ENCODE results near the gene CRISPLD2.

CRISPLD2 gene, protein sequence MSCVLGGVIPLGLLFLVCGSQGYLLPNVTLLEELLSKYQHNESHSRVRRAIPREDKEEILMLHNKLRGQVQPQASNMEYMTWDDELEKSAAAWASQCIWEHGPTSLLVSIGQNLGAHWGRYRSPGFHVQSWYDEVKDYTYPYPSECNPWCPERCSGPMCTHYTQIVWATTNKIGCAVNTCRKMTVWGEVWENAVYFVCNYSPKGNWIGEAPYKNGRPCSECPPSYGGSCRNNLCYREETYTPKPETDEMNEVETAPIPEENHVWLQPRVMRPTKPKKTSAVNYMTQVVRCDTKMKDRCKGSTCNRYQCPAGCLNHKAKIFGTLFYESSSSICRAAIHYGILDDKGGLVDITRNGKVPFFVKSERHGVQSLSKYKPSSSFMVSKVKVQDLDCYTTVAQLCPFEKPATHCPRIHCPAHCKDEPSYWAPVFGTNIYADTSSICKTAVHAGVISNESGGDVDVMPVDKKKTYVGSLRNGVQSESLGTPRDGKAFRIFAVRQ

DNA sequence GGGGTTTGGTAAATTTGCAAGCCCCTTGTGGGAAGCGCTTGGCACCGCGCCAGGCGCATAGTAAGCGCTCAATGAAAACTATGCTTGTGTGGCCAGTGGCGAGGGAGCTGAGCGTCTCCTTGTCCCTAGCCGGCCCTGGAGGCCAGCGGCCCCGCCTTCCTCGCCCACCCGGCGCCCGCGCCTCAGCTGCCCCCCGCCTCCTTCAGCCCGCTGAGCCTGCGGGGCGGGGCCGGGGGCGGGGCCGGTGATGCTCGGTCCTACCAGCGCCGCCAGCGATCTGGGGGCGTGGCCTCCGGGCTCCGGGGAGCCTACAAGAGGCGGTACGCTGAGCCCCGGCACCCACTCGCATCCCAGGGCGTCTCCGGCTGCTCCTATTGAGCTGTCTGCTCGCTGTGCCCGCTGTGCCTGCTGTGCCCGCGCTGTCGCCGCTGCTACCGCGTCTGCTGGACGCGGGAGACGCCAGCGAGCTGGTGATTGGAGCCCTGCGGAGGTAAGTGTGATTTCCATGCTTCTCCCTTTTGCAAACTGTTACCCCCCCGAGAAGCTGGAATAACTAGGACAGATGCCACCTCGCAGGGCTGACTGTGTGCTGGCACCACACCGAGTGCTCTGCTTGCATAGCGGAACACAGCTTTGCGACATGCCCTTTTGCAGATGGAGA lies at the start of gene CRISPLD2:
CRISPLD2 (plus strand) TSS at position 342 of the 661 bp plus-strand sequence. CDS start 18,511 bp downstream, outside the sequence.
- peak; percentile 84 for DNase-seq

DNA sequence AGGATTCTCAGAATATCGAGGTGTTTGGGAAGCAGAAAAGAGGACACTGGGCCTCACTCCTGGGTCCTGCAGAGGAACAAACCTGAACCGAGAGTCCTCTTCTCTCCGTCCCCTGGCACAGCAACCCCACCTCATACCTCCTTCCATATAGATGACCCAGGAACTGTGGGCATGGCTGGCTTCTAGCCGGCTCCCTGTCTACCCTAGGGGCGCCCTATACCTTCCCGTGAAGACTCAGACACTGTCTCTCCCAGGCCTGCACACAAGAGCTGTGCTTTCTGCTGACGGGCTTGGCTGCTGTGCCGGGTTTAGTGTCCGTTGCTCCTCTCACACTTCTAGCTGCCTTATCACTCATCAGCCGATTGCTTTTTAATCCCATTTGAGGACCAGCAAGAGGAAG lies 46.5 kb upstream of the CRISPLD2 start:
- DNase-seq: no peak

DNA sequence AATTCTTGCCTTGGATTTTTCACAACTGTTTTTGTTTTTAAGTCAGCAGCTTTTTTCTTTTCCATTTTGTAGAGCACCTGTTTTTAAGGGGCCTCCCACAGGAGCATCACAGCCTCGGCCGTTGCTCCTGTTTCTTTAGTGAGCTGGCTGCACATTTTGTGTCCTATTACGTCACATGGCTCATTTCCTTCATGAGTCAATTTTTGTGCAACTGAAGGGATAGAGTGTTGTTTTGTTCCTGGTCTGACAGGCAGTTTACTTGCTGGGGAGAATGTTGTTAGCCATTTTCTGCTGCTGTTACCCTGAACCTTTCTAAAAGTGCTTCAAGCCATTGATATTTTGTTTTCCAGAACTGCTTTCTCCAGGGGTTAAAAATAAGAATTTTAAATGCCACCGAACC lies 45.0 kb upstream of the CRISPLD2 start:
- DNase-seq: no peak

DNA sequence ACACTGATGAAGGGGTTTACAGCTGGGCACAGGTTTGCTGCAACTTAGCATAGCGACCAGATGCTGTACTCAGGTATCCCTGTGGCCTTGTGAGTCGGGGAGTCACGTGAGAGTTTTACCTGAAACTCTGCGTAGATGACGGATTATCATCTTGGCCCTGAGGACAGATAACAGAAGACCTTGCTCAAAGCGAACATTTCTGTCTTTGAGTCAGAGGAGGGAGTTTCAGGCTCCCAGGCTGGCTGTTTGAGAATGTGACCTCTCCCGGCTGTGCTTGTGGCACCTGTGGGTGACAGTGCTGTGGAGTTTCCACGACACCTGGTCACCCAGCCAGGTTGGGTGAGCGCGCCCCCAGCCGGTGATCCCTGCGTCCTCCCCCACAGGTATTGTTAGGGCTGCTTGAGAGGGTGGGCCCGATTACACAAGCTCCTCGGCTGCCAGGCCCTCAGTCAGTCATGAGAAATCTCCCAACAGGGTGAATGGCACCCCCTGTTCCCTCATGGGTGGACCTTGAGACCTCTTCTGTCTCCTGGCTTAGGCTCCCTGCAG lies 44.4 kb upstream of the CRISPLD2 start:
- no peak for DNase-seq

DNA sequence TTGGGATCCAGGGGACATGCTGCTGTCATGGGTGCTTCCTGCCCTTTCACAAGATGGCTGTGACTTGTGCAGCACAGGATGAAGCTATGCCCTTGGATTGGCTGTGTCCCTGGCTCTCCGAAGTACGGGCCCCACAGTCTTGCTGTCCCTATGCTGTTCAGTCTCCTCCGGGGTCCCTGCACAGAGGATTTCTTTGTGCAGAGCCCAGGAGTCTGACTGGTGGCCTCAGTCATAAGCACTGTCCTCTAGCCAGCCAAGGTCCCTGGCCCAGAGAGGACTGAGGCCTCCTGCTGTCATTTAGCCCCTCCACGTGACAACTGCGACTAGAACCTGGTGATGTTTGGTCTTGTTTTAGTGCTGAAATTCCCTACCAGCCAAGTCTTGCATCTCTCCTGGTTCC lies 42.4 kb upstream of the CRISPLD2 start:
- no peak for DNase-seq

DNA sequence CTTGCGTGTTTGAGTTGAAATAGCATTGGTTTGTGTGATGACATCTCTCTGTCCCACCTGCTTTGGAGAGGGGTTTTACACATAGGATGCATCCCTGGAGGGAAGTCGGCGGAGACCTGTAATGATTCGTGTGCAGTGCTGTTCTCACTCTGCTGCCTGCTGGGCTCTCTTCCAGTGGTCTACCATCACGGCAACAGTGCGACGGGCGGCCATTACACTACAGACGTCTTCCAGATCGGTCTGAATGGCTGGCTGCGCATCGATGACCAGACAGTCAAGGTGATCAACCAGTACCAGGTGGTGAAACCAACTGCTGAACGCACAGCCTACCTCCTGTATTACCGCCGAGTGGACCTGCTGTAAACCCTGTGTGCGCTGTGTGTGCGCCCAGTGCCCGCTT lies 41.1 kb upstream of the CRISPLD2 start:
- no peak for DNase-seq

DNA sequence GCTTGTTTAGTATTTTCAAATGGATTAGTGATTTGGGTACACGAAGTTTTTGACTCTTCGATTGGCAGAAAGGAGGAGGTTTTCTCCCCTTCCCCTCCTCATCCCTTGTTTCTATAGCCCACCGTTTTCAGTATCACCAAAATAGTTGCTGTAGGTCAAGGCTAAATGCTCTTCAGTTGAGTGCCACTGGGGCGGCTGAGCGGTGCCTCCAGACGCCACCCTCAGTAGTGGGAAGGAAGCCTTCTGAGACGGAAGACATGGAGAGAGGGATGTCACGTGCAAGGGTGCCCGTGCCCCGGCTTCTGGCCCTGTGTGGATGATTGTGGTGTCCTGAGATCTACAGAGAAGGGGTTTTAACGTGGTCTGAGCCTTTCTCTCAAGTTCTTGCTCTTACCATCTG lies 39.7 kb upstream of the CRISPLD2 start:
- DNase-seq: no peak

DNA sequence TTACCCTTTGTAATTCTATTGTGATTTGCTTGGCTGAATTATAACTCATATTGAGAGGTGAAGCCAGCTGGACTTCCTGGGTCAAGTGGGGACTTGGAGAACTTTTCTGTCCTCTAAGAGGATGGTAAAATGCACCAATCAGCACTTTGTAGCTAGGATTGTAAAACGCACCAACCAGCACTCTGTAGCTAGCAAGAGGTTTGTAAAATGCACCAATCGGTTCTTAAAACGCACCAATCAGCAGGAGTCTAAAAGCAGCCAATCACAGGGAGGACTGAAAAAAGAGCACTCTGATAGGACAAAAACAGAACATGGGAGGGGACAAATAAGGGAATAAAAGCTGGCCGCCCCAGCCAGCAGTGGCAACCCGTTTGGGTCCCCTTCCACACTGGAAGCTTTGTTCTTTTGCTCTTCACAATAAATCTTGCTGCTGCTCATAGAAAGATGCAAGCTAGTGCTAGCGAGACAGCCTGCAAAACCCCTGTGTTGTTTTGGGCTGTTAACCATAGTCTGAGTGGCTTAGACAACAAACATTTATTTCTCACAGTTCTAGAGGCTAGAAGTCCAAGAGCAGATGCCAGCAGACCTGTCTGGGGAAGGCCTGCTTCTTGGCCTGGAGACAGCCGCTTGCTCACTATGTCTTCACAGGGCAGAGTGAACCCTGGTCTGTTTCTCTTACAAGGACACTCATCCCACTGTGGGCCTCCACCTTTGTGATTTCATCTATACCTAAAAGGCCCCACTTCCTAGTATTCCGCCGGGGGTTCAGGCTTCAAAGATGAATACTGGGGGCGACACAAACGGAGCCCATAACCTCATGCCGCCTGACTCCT lies 39.0 kb upstream of the CRISPLD2 start:
- DNase-seq: no peak

DNA sequence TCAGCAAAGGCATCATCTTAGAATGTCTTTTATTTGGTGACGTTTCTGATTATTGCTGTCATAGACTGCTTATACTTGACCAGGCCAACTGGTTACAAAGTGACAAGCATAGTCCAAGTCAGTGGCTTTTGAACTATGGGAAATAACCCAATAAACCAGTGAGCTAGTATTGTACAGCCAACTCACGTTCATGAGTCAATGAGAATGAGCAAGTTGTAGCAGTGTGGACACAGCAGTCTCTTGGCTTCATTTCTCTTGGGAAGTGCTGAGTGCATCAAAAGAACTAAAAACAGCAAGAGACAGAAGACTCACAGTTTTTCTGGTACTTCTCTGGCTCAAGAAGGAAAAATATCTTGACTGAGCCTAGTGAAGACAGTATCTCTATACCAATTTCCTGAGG lies 36.9 kb upstream of the CRISPLD2 start:
- no peak for DNase-seq

DNA sequence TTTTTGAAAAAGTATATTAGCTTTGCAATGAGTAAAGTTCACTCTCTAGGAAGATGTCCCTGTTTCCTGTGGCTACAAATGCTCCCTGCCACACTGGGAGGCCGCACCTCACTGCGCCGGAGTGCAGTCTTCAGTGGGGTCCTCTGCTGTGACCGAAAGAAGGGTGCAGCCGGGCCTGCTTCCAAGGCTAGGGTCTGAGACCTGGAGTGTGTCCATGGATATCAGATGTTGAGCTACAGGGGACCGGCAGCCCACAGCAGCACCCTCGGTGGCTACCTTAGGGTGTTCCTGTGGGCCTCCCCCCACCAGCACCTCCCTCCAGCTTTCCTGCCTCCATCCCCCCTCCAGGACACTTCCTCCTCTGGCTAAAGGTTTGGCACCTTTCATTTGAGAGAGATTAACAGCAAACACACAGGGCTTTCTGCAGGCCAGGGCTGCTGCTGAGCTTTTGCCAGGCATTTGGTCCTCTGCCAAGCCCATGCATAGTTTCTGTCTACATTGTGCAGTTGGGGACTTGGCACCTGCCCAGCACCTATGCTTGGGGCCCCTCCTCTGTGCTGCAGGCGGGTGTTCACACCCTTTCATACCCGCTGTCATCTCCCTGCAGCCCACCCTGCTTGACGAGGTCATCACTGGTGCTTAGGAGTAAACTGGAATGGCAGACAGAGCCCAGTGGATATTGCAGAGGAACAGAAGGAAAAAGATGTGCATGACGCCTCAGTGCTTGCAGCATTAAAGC lies 33.8 kb upstream of the CRISPLD2 start:
- DNase-seq: no peak

DNA sequence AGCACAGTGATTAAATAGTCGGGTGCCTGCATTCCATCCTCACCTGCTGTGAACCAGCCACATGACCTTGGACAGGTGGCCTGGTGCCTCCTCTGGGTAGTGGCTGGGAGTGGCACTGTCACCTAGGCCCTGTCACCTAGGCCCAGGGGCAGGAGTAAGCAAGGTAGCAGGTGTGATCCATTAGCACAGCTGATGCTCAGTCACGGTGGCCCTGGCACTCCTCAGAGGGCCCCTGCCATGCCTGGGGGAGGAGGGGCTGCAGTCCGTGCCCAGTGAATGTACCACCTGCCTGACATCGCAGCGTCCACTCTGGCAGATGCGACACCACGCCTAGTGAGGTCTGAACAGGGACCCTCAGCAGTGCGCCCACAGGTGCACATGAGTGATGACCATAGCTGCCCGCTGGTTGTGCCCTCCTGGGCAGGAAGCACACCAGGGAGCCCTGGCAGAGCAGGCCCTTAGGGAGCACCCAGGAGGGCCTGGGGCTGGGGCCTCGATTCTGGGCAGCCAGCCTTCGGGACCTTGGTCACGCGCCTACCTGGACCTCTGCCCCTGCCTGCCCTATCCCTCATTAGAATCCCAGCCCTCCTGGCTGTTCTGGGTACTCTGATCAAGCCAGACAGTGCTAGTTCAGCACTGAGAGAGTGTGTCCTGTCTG lies 33.1 kb upstream of the CRISPLD2 start:
- no peak for DNase-seq

DNA sequence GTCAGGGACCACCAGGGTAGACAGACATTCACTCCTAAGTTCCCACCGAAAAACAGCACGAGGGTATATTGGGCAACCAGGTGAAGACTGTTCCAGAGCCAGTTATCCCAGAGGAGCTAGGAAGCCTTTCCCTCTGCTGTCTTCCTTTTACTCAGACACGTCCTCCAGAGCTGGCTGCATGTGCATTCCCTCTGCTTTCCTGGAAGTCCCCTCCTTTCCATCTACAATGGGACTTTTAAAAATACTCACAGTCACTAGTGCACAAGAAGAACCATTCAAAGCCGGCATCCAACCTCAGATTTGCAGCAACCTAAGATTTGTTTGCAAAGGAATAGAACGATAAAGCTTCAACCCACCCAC lies 32.5 kb upstream of the CRISPLD2 start:
- no peak for DNase-seq

DNA sequence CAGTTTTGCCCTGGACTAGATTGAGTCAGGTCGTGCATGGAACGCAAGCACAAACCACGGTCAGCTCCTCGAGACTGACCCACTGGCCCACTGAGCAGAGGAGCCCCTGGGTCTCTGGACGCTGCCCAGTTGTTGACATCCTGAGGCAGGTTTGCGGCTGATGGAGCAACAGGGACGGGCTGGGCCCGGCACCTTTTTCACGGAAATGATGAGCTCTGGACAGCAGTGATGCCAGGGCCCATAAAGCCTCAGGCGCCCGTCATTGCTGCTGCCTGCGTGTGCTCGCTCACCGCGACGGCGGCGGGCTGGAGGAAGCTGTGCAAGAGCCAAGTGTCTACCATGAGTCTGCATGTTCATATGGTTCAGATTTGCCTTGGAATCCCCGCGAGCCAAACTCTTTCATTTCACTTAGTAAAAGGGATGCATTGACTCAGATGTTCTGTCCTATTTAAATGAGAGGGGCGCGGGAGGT lies 30.8 kb upstream of the CRISPLD2 start:
- DNase-seq: no peak

DNA sequence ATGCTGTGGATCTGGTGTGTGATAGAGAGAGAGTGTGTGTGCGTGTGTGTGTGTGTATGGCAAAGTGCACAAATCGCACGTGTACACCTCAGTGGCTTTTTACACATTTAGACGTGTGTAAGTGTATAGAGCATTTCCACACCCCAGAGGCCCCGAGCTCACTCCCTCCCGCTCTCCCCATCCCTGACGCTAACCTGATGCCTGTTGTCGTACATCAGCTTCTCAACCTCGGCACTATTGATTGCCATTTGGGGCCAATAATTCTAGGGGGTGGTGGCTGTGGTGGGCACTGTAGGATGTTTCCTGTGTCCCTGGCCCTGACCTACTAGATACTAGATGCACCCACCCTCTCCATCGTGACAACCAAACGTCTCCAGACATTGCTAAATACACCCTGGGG lies 30.4 kb upstream of the CRISPLD2 start:
- DNase-seq: no peak

DNA sequence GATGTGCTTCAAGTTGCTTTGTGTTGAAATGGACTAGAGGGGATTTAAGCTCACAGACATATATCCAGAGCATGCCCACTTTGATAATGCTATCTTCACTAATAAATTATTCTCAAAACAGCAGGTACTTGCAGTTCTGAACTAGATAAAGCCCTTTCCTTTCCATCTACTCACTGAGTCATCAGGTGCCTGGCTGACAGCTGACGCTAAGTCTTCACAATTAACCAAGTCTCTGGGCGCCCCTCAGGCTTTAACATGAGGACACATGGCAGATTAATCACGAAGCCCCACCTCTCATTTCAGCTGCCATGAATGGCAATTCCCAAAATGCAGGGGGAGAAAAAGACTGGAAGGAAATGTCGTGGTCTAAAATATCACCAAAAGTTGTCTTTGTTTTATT lies 29.5 kb upstream of the CRISPLD2 start:
- no peak for DNase-seq

DNA sequence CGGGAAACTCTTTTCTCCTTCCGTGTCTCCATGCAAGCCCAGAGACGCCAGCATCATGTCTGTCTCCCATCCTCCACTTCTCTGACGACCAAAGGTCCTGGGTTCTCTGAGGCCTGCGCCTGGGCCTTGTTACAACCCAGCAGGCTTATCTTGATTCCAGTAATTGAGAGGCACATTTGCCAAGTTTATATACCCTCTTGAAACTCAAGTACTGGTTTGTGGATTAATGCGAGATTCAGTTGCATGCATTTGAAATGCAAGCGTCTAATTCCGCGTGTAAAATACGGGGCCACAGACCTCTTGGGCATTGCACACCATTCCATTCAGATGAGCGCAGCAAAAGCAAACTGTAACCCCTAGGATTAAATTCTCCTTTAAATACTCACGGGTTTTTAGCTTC lies 28.7 kb upstream of the CRISPLD2 start:
- no peak for DNase-seq

DNA sequence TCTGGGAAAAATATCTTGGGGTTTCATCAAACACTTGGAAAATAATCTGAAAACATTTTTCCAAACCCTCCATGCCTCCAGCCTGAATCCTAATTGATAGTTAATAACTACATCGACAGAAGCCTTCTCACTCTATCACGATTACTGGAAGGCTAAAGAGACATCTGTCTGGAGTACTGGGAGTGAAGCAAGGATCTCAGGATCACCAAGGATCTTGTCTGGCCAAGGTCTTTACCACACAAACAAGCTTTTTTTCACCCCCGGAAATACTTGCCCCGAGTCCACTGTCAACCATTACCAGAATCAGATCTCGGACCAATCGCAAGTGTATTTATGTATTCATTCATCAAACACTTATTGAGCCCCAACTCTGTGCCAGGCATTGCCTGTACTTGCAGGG lies 28.3 kb upstream of the CRISPLD2 start:
- DNase-seq: no peak

DNA sequence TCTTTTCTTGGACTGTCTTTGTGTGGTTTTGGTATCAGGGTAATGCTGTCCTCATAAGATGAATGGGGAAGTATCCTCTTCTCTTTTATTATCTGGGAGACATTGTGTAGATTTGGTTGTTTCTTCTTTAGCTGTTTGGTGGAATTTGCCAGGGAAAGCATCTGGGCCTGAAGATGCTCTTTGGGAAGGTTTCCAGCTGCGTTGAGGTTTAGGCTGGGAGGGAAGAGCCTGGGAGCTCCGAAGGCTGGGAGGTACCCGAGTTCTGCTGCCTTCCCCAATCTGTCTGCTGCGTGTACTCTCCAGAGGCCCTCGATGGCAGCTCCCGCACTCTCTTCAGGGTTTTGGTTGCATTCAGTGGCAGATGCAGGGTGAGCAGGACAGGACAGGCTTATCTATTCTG lies 25.6 kb upstream of the CRISPLD2 start:
- DNase-seq: no peak

DNA sequence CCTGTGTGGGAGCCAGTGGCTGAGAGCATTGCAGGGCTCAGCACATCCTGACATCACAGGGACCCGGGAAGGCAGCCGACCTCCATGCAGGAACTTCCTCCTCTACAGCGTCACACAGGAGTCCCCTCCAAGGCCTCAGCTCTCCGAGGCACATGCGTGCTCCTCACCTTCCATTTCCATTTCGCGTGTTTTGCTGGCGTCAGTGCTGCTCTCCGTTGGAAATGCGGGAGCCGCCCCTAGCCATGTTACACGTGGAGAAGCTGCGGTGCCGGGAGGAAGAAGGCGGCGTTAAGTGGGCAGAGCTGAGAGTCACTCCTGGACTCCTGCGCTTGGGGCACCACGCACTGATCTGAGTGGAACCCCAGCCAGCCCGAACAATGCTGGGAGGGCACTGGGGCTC lies 25.2 kb upstream of the CRISPLD2 start:
- no peak for DNase-seq

DNA sequence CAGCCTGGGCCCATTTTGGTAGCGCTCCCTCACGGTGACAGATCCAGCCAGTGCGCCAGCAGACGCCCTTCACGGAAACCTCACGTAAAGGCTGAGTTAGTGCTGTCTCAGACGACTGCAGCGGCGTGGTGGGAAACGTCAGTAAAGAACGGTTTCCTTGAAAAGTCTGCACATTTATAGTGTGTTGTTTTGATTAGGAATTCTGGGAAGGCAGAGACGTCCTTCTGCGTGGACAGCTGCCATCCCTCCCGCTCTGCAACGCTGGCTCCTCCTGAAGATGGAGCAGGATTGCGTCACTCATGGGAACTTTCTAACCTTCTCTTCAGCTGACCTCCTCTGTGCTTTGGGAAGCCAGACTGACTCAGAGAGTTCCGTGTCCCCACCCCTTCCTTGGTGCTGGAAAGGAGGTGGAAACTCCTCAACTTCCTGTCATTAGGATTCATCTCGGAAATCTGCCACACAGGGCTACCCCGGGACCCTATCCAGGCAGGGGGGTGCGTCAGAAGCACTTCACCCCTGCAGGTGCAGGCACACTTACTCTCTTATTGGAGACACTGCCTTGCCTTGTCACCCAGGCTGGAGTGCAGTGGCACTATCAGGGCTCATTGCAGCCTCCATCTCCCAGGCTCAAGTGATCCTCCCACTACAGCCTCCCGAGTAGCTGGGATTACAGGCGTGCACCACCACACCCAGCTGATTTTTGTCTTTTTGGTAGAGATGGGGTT lies 24.3 kb upstream of the CRISPLD2 start:
- no peak for DNase-seq
